GM23338 (cell line): ENCODE results near the gene SLC25A17. TPM values are rescaled to one million over a fixed set of nuclear protein-coding genes. Genes with fewer than 3 reads are reported as not detected.
A peak's percentile ranks its signal among the peaks of the same experiment; 100 is the strongest.

Experiments used
- ATAC-seq: fragments of 200-7000 bp; cut with Tn5 transposase; 3 replicates; pipeline ENCODE4 v1.9.1; 2020
- DNase-seq: peaks from one replicate; pipeline ENCODE4 v3.0.0-alpha.2; 2015; ENCODE audit warnings: low spot score
- H2AFZ ChIP-seq: fragments of 200-600 bp; sonication (generic); 2 replicates; pipeline ENCODE4 v1.8.0; 2016; ENCODE audit warnings: antibody characterized with exemption, mild to moderate bottlenecking, moderate library complexity
- H3F3A ChIP-seq: fragments of 200-600 bp; sonication (generic); replicated peaks from 2 replicates; pipeline ENCODE4 v1.8.0; 2017; ENCODE audit warnings: antibody characterized with exemption, mixed run types, low read depth
- H3K27ac ChIP-seq: fragments of 200-600 bp; sonication (generic); 2 replicates; pipeline ENCODE4 v1.6.1; 2016; ENCODE audit warnings: low read depth
- H3K27me3 ChIP-seq: fragments of 200-600 bp; sonication (generic); 2 replicates; pipeline ENCODE4 v1.8.0; 2016; ENCODE audit warnings: mild to moderate bottlenecking, mixed run types, moderate library complexity; ENCODE audit not compliant: insufficient read depth
- H3K36me3 ChIP-seq: fragments of 200-600 bp; sonication (generic); 2 replicates; pipeline ENCODE4 v1.8.0; 2016; ENCODE audit warnings: mild to moderate bottlenecking; ENCODE audit not compliant: insufficient read depth
- H3K4me1 ChIP-seq: fragments of 200-600 bp; sonication (generic); 2 replicates; pipeline ENCODE4 v1.8.0; 2016; ENCODE audit warnings: mild to moderate bottlenecking, moderate library complexity; ENCODE audit not compliant: insufficient read depth
- H3K4me2 ChIP-seq: fragments of 200-600 bp; sonication (generic); 2 replicates; pipeline ENCODE4 v1.7.1; 2017; ENCODE audit warnings: mixed run types
- H3K4me3 ChIP-seq: fragments of 200-600 bp; sonication (generic); 2 replicates; pipeline ENCODE4 v1.6.1; 2016; ENCODE audit warnings: mixed run types
- H3K79me2 ChIP-seq: fragments of 200-600 bp; sonication (generic); replicated peaks from 2 replicates; pipeline ENCODE4 v1.8.0; 2017; ENCODE audit warnings: mild to moderate bottlenecking; ENCODE audit not compliant: insufficient read depth
- H3K9me2 ChIP-seq: fragments of 200-600 bp; sonication (generic); 2 replicates; pipeline ENCODE4 v1.8.0; 2017; ENCODE audit not compliant: insufficient read depth
- H4K20me1 ChIP-seq: fragments of 200-600 bp; sonication (generic); replicated peaks from 2 replicates; pipeline ENCODE4 v1.8.0; 2017; ENCODE audit warnings: mild to moderate bottlenecking; ENCODE audit not compliant: insufficient read depth
- H3K27ac Mint-ChIP-seq: 2 replicates; pipeline ENCODE4 v1.8.0; 2020; ENCODE audit warnings: inconsistent platforms, mild to moderate bottlenecking, moderate library complexity, mixed read lengths
- H3K27me3 Mint-ChIP-seq: 3 replicates; pipeline ENCODE4 v1.8.0; 2022; ENCODE audit warnings: low read depth, mild to moderate bottlenecking, moderate library complexity, mixed read lengths, inconsistent platforms; ENCODE audit not compliant: insufficient read depth, poor library complexity
- H3K36me3 Mint-ChIP-seq: 3 replicates; pipeline ENCODE4 v1.8.0; 2021; ENCODE audit warnings: low read depth, mild to moderate bottlenecking, inconsistent platforms, moderate library complexity, mixed read lengths
- H3K4me1 Mint-ChIP-seq: 3 replicates; pipeline ENCODE4 v1.8.0; 2020; ENCODE audit warnings: mild to moderate bottlenecking, inconsistent platforms, mixed read lengths
- H3K4me3 Mint-ChIP-seq: 3 replicates; pipeline ENCODE4 v1.8.0; 2021; ENCODE audit warnings: moderate library complexity, mild to moderate bottlenecking, inconsistent platforms, mixed read lengths
- H3K9me3 Mint-ChIP-seq: 3 replicates; pipeline ENCODE4 v1.8.0; 2020; ENCODE audit warnings: moderate library complexity, mild to moderate bottlenecking, inconsistent platforms, mixed read lengths
- EZH2 ChIP-seq: fragments of 200-600 bp; sonication (generic); IDR thresholded peaks from one replicate; pipeline ENCODE4 v1.8.0; 2017; ENCODE audit warnings: antibody characterized with exemption, mild to moderate bottlenecking, low read depth; ENCODE audit not compliant: unreplicated experiment
- EZH2phosphoT487 ChIP-seq: fragments of 200-600 bp; sonication (generic); IDR thresholded peaks from one replicate; pipeline ENCODE4 v1.8.1; 2018; ENCODE audit warnings: antibody characterized with exemption; ENCODE audit not compliant: unreplicated experiment
- JUNB ChIP-seq: IDR thresholded peaks from one replicate; pipeline ENCODE4 v1.6.1; 2016; ENCODE audit warnings: antibody characterized with exemption; ENCODE audit not compliant: unreplicated experiment
- POLR2AphosphoS5 ChIP-seq: IDR thresholded peaks from 2 replicates; pipeline ENCODE4 v1.6.1; 2016; ENCODE audit warnings: antibody characterized with exemption, low read depth
- STAT1 ChIP-seq: IDR thresholded peaks from one replicate; pipeline ENCODE4 v1.6.1; 2016; ENCODE audit warnings: antibody characterized with exemption; ENCODE audit not compliant: unreplicated experiment
- ZNF114 ChIP-seq: fragments of 250-450 bp; sonication (Bioruptor Pico); IDR thresholded peaks from 2 replicates; pipeline ENCODE4 v1.5.0; 2020; ENCODE audit warnings: mild to moderate bottlenecking, moderate library complexity
- ZNF331 ChIP-seq: fragments of 250-450 bp; sonication (Bioruptor Pico); IDR thresholded peaks from 2 replicates; pipeline ENCODE4 v1.5.0; 2020; ENCODE audit warnings: low read depth, mild to moderate bottlenecking, moderate library complexity
- polyA plus RNA-seq: library from polyadenylated mRNA; unstranded; fragments of >200 nt; fragmentation: Nextera tagmentation; extraction: Ambion mirVana; gene quantifications from 2 replicates; pipeline ENCODE4 v1.2.1, GENCODE V29; 2016
- total RNA-seq: library from RNA; depleted of rRNA; stranded (reverse); fragments of >200 nt; shearing (Covaris generic); gene quantifications from 2 replicates; pipeline ENCODE4 v1.2.3, GENCODE V29; 2014
- TF ChIP-seq, protein P1 (sequence below): IDR thresholded peaks from 2 replicates; pipeline ENCODE4 v1.6.1; 2016; ENCODE audit warnings: antibody characterized with exemption
- TF ChIP-seq, protein P2 (sequence below): IDR thresholded peaks from one replicate; pipeline ENCODE4 v1.6.1; 2018; ENCODE audit warnings: antibody characterized with exemption; ENCODE audit not compliant: unreplicated experiment

SLC25A17 gene
- total and polyA plus RNA-seq, 2 experiments from 2014 or later: 35.4 to 43.6 TPM

DNA sequence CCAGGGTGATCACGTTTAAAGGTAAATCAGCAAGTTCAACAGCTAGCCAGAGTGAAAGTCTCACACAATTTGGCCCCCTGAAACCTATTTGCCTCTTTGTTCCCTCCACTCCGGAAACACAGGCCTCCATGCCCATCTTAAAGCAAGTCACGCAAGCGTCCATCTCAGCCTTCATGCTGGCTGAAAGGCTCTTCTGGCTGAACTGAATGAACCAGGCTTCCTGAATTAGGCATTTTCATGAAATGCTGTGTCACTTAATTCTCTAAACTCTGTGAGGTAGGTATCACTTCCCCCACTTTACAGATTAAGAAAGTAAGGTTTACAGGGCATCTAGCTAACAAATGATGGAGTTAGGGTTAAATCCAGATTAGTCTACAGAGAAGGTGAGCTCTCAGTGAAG, 1.4 kb downstream of the SLC25A17 start:
- H4K20me1 ChIP-seq: peaks cover 15% of the 10 kb centered on the region; the same call in 1 of the 2 replicates
- peaks cover 13% of the 10 kb centered on the region for H3F3A ChIP-seq
- H3K27me3 Mint-ChIP-seq: peaks cover 2% of the 10 kb centered on the region
- ATAC-seq (no peak), DNase-seq (no peak)
- H3K4me3 Mint-ChIP-seq: peak overlapping the region; percentile 97
- H3K4me2 ChIP-seq: peak overlapping the region; percentile 97
- no peaks in the 10 kb centered on the region for H3K9me3 Mint-ChIP-seq
- no peaks in the 10 kb centered on the region; the same call in 1 of the 2 replicates for H3K36me3 ChIP-seq
- no peak for TF ChIP-seq EZH2phosphoT487
- TF ChIP-seq EZH2: no peak
- TF ChIP-seq ZNF114: no peak
- no peak for TF ChIP-seq STAT1
- TF ChIP-seq ZNF331 (CRISPR knock-in tag): no peak
- TF ChIP-seq, protein P1, sequence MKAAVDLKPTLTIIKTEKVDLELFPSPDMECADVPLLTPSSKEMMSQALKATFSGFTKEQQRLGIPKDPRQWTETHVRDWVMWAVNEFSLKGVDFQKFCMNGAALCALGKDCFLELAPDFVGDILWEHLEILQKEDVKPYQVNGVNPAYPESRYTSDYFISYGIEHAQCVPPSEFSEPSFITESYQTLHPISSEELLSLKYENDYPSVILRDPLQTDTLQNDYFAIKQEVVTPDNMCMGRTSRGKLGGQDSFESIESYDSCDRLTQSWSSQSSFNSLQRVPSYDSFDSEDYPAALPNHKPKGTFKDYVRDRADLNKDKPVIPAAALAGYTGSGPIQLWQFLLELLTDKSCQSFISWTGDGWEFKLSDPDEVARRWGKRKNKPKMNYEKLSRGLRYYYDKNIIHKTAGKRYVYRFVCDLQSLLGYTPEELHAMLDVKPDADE: no peak
- no peak for TF ChIP-seq JUNB
- no peak for TF ChIP-seq POLR2AphosphoS5
- TF ChIP-seq, protein P2, sequence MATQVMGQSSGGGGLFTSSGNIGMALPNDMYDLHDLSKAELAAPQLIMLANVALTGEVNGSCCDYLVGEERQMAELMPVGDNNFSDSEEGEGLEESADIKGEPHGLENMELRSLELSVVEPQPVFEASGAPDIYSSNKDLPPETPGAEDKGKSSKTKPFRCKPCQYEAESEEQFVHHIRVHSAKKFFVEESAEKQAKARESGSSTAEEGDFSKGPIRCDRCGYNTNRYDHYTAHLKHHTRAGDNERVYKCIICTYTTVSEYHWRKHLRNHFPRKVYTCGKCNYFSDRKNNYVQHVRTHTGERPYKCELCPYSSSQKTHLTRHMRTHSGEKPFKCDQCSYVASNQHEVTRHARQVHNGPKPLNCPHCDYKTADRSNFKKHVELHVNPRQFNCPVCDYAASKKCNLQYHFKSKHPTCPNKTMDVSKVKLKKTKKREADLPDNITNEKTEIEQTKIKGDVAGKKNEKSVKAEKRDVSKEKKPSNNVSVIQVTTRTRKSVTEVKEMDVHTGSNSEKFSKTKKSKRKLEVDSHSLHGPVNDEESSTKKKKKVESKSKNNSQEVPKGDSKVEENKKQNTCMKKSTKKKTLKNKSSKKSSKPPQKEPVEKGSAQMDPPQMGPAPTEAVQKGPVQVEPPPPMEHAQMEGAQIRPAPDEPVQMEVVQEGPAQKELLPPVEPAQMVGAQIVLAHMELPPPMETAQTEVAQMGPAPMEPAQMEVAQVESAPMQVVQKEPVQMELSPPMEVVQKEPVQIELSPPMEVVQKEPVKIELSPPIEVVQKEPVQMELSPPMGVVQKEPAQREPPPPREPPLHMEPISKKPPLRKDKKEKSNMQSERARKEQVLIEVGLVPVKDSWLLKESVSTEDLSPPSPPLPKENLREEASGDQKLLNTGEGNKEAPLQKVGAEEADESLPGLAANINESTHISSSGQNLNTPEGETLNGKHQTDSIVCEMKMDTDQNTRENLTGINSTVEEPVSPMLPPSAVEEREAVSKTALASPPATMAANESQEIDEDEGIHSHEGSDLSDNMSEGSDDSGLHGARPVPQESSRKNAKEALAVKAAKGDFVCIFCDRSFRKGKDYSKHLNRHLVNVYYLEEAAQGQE: no peak
- peaks cover 20% of the 10 kb centered on the region for H3K36me3 Mint-ChIP-seq
- H3K27ac ChIP-seq: peak overlapping the region; percentile 41; the same call in 1 of the 2 replicates
- H3K9me2 ChIP-seq: no peaks in the 10 kb centered on the region
- peaks cover 24% of the 10 kb centered on the region for H3K4me1 ChIP-seq
- H3K79me2 ChIP-seq: peaks cover 60% of the 10 kb centered on the region
- H3K27ac Mint-ChIP-seq: peak overlapping the region; percentile 17; the same call in 1 of the 2 replicates
- no peaks in the 10 kb centered on the region for H3K27me3 ChIP-seq
- H2AFZ ChIP-seq: no peak overlapping the region
- peak overlapping the region; percentile 100 for H3K4me3 ChIP-seq
- peaks cover 24% of the 10 kb centered on the region for H3K4me1 Mint-ChIP-seq

DNA sequence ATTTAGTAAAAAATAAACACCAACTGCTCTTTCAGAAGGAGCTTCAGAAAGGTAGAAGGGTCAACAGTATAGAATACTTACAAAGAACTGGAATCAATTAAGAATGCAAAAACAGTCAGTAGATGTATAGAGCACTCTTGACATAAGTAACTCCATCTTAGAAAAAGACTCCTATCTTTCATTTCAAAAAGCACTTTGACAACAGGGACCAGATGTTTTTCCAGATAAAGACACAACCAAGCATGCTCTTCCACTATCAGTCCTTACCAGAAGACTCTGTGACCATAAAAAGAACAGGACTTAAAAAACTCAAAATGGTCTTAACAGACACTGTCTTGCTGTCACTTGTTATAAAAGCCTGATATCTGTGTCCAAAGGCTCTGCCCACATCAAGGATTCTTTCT, 5.2 kb downstream of the SLC25A17 start:
- no peak overlapping the region for H3K27ac Mint-ChIP-seq
- H3K4me3 Mint-ChIP-seq: no peak overlapping the region
- H3K4me3 ChIP-seq: no peak overlapping the region
- H3K9me3 Mint-ChIP-seq: no peaks in the 10 kb centered on the region
- no peaks in the 10 kb centered on the region for H3K9me2 ChIP-seq
- H4K20me1 ChIP-seq: peaks cover 15% of the 10 kb centered on the region; the same call in 1 of the 2 replicates
- H3K4me1 Mint-ChIP-seq: peaks cover 16% of the 10 kb centered on the region
- no peaks in the 10 kb centered on the region for H3K27me3 ChIP-seq
- no peak overlapping the region for H3K4me2 ChIP-seq
- H3K27ac ChIP-seq: no peak overlapping the region
- ATAC-seq: no peak
- H3K27me3 Mint-ChIP-seq: peaks cover 2% of the 10 kb centered on the region
- H3K36me3 ChIP-seq: no peaks in the 10 kb centered on the region; the same call in 1 of the 2 replicates
- H3K4me1 ChIP-seq: peaks cover 10% of the 10 kb centered on the region; the same call in 1 of the 2 replicates
- peaks cover 97% of the 10 kb centered on the region for H3K79me2 ChIP-seq
- DNase-seq: no peak
- H2AFZ ChIP-seq: no peak overlapping the region
- no peaks in the 10 kb centered on the region for H3F3A ChIP-seq
- peaks cover 20% of the 10 kb centered on the region for H3K36me3 Mint-ChIP-seq
- TF ChIP-seq, protein P2: no peak
